GM12872 (cell line): ENCODE results near the gene FAM50A.

Experiments used
- CTCF ChIP-seq: IDR thresholded peaks from 3 replicates; pipeline ENCODE4 v1.5.1; 2011; ENCODE audit warnings: low read depth, mild to moderate bottlenecking, low read length, moderate library complexity; ENCODE audit not compliant: insufficient read depth

FAM50A gene

GRCh38 chrX:154432210-154432609, 11.7 kb upstream of the FAM50A start:
- no peak for TF ChIP-seq CTCF

- TF ChIP-seq CTCF = no peak
These were observed 10.3 kb upstream of the FAM50A start for GRCh38 chrX:154433605-154434004.

GRCh38 chrX:154434394-154435168, 9.4 kb upstream of the FAM50A start:
- TF ChIP-seq CTCF = no peak

GRCh38 chrX:154435171-154435733, 8.7 kb upstream of the FAM50A start:
- TF ChIP-seq CTCF = no peak

- no peak for TF ChIP-seq CTCF
These were observed 7.5 kb upstream of the FAM50A start for GRCh38 chrX:154436374-154436982.

- no peak for TF ChIP-seq CTCF
These were observed 6.8 kb upstream of the FAM50A start, which contains the start of gene GDI1 for GRCh38 chrX:154436983-154437752. Gene GDI1 (plus strand): TSS chrX:154437154. CDS start chrX:154437255, 101 bp downstream.
